ENCODE results near the gene ARHGAP26. TPM values are rescaled to one million over a fixed set of nuclear protein-coding genes. Genes with fewer than 3 reads are reported as not detected.

ARHGAP26 gene
- total RNA-seq, 1 donor from 2014 or later = 35.4 TPM

GRCh38 chr5:142881784-142882126 lies 111.6 kb downstream of the ARHGAP26 start:
- Histone ChIP-seq H3K4me3 (no peak overlapping the region), H3K27ac (no peak overlapping the region), H3K4me1 (peaks cover 22% of the 10 kb centered on the region), H3K36me3 (peaks cover 9% of the 10 kb centered on the region), H3K27me3 (no peaks in the 10 kb centered on the region), H3K9me3 (no peaks in the 10 kb centered on the region)
- ATAC-seq = peak; percentile 22
- intact Hi-C loops (cut with DNase I) = no loop called here
- no peak for TF ChIP-seq CTCF (IDR thresholded peaks at IDR 0.05)
- no peak for DNase-seq

GRCh38 chr5:142883025-142883424 lies 112.8 kb downstream of the ARHGAP26 start:
- no peaks in the 10 kb centered on the region for H3K27me3 ChIP-seq
- DNase-seq = no peak
- intact Hi-C loops (cut with DNase I) = no loop called here

GRCh38 chr5:142883438-142883837 lies 113.3 kb downstream of the ARHGAP26 start:
- Histone ChIP-seq H3K9me3 (no peaks in the 10 kb centered on the region), H3K27me3 (no peaks in the 10 kb centered on the region), H3K27ac (no peak overlapping the region), H3K4me3 (no peak overlapping the region), H3K36me3 (peaks cover 9% of the 10 kb centered on the region), H3K4me1 (peaks cover 22% of the 10 kb centered on the region)
- DNase-seq (no peak), ATAC-seq (no peak)
- intact Hi-C loops (cut with DNase I) = no loop called here
- TF ChIP-seq CTCF (IDR thresholded peaks at IDR 0.05) = no peak

More at GRCh38 chr5:142883025-142883424, 112.8 kb downstream of the ARHGAP26 start:
- H3K4me3 ChIP-seq = no peak overlapping the region
- H3K4me1 ChIP-seq = peaks cover 22% of the 10 kb centered on the region
- H3K27ac ChIP-seq = no peak overlapping the region
- H3K36me3 ChIP-seq = peaks cover 9% of the 10 kb centered on the region
- peak; percentile 12 for ATAC-seq
- no peaks in the 10 kb centered on the region for H3K9me3 ChIP-seq
- no peak for TF ChIP-seq CTCF (IDR thresholded peaks at IDR 0.05)

- H3K27me3 ChIP-seq = no peaks in the 10 kb centered on the region
- H3K36me3 ChIP-seq = peaks cover 9% of the 10 kb centered on the region
- H3K27ac ChIP-seq = no peak overlapping the region
- H3K4me3 ChIP-seq = no peak overlapping the region
- no peak for ATAC-seq
- peaks cover 22% of the 10 kb centered on the region for H3K4me1 ChIP-seq
- TF ChIP-seq CTCF (IDR thresholded peaks at IDR 0.05) = no peak
- intact Hi-C loops (cut with DNase I) = no loop called here
- no peaks in the 10 kb centered on the region for H3K9me3 ChIP-seq
- DNase-seq = no peak
Measured at GRCh38 chr5:142884029-142884428, 113.9 kb downstream of the ARHGAP26 start.

- DNase-seq = no peak
- no peak for ATAC-seq
- Histone ChIP-seq H3K27me3 (no peaks in the 10 kb centered on the region), H3K4me1 (peaks cover 15% of the 10 kb centered on the region), H3K4me3 (no peak overlapping the region), H3K9me3 (no peaks in the 10 kb centered on the region), H3K27ac (no peak overlapping the region), H3K36me3 (no peaks in the 10 kb centered on the region)
- no peak for TF ChIP-seq CTCF (IDR thresholded peaks at IDR 0.05)
- intact Hi-C loops (cut with DNase I) = no loop called here
Measured at GRCh38 chr5:142886211-142886610, 116.0 kb downstream of the ARHGAP26 start.

- no peaks in the 10 kb centered on the region for H3K36me3 ChIP-seq
- no peak overlapping the region for H3K27ac ChIP-seq
- no peak for ATAC-seq
- TF ChIP-seq CTCF (IDR thresholded peaks at IDR 0.05) = no peak
- intact Hi-C loops (cut with DNase I) = no loop called here
- no peak overlapping the region for H3K4me3 ChIP-seq
- H3K4me1 ChIP-seq = peaks cover 8% of the 10 kb centered on the region
- H3K27me3 ChIP-seq = no peaks in the 10 kb centered on the region
- no peak for DNase-seq
- no peaks in the 10 kb centered on the region for H3K9me3 ChIP-seq
Measured at GRCh38 chr5:142886956-142887355, 116.8 kb downstream of the ARHGAP26 start.
